ENCODE data around the gene SH3BP1. TPM values are rescaled to one million over a fixed set of nuclear protein-coding genes. Genes with fewer than 3 reads are reported as not detected.

SH3BP1 gene
- total and polyA plus RNA-seq, 2 of the 4 experiments (the other 2 are of a cell fraction), result 8.8 to 33.3 TPM

- H3K14ac ChIP-seq (replicated peaks; ENCODE audit: low read depth, low read length), result no peak overlapping the region
- H4K8ac ChIP-seq (ENCODE audit: low read depth in 2 of 2, low read length in 2 of 2), result no peak overlapping the region
- H3K9me1 ChIP-seq (ENCODE audit: insufficient read depth, low read length), result peaks cover 9% of the 10 kb centered on the region
- H3K9ac ChIP-seq (ENCODE audit: low read depth, low read length), result no peak overlapping the region
- no peak overlapping the region for H3K4ac ChIP-seq (ENCODE audit: low read depth, low read length)
- TF ChIP-seq CHD1 (IDR thresholded peaks at IDR 0.05; ENCODE audit: low read depth, low read length) (no peak), CTCF (conservative IDR thresholded peaks at IDR 0.05; ENCODE audit: low read depth, low read length) (no peak), RCOR1 (IDR thresholded peaks at IDR 0.05; ENCODE audit: insufficient replicate concordance, low read length) (no peak), SMC3 (IDR thresholded peaks at IDR 0.05; ENCODE audit: low read depth, low read length) (no peak), CEBPB (IDR thresholded peaks at IDR 0.05; ENCODE audit: low read depth, low read length) (no peak), BHLHE40 (IDR thresholded peaks at IDR 0.05; ENCODE audit: low read depth, low read length) (no peak), MAZ (IDR thresholded peaks at IDR 0.05; ENCODE audit: borderline replicate concordance, low read depth, low read length) (no peak), POLR2A (IDR thresholded peaks at IDR 0.05; ENCODE audit: low read depth, low read length) (no peak), RAD21 (IDR thresholded peaks at IDR 0.05; ENCODE audit: low read length) (no peak), MXI1 (IDR thresholded peaks at IDR 0.05; ENCODE audit: borderline replicate concordance, low read depth, low read length) (no peak), FOS (IDR thresholded peaks at IDR 0.05; ENCODE audit: low read depth, low read length) (no peak), RFX5 (IDR thresholded peaks at IDR 0.05; ENCODE audit: low read depth, low read length) (no peak), USF2 (IDR thresholded peaks at IDR 0.05; ENCODE audit: low read depth, low read length) (no peak), MAFK (IDR thresholded peaks at IDR 0.05; ENCODE audit: low read depth, low read length) (no peak), NFE2L2 (IDR thresholded peaks at IDR 0.05; ENCODE audit: low read depth, low read length) (no peak), ELK1 (IDR thresholded peaks at IDR 0.05; ENCODE audit: borderline replicate concordance, low read depth, low read length) (no peak)
- H2BK20ac ChIP-seq (ENCODE audit: low read depth, low read length), result no peak overlapping the region
- H2BK120ac ChIP-seq (ENCODE audit: low read depth, low read length), result no peak overlapping the region
- H2AK5ac ChIP-seq (ENCODE audit: low read depth, low read length), result no peak overlapping the region
- ATAC-seq (ENCODE audit: low read depth) (no peak), DNase-seq (no peak)
- ChIA-PET CTCF (no interaction called here), POLR2A (ENCODE audit: unreplicated experiment) (no interaction called here)
- H2BK5ac ChIP-seq (ENCODE audit: low read depth, low read length, poor library complexity, severe bottlenecking), result no peak overlapping the region
- H2AK9ac ChIP-seq (replicated peaks; ENCODE audit: low read depth, low read length, poor library complexity), result peak overlapping the region; percentile 6
- intact Hi-C loops (cut with micrococcal nuclease) (no loop called here), dilution Hi-C loops (cut with HindIII; ENCODE audit: low sequenced_read_pairs, unreplicated experiment) (no loop called here), in situ Hi-C loops (cut with MboI; ENCODE audit: low sequenced_read_pairs) (no loop called here)
- no peak overlapping the region for H3K4me2 ChIP-seq (ENCODE audit: low read depth, low read length)
- no peak overlapping the region for H2AFZ ChIP-seq (replicated peaks; ENCODE audit: low read length, poor library complexity)
- no peaks in the 10 kb centered on the region for H3K9me3 ChIP-seq (ENCODE audit: control insufficient read depth, insufficient read depth, low read length)
- H3K23ac ChIP-seq (ENCODE audit: low read depth, low read length), result no peak overlapping the region
- H3K36me3 ChIP-seq (ENCODE audit: control insufficient read depth, insufficient read depth, low read length), result peaks cover 6% of the 10 kb centered on the region
- H3K4me3 ChIP-seq (ENCODE audit: insufficient read depth, low read depth, low read length), result no peak overlapping the region
- H3K4me1 ChIP-seq (ENCODE audit: control insufficient read depth, insufficient read depth, low read length), result peaks cover 16% of the 10 kb centered on the region
- H4K91ac ChIP-seq (ENCODE audit: insufficient read depth, low read depth, low read length), result no peak overlapping the region
- no peaks in the 10 kb centered on the region for H3K27me3 ChIP-seq (ENCODE audit: control insufficient read depth, insufficient read depth, low read length)
- H3K18ac ChIP-seq (ENCODE audit: low read depth, low read length), result no peak overlapping the region
- H4K5ac ChIP-seq (ENCODE audit: low read depth, low read length), result no peak overlapping the region
- no TSS peak for BruUV-seq (replicated peaks)
- no CpG with 5 or more reads among the region's 6 CpGs for WGBS, 2 experiments (ENCODE audit: extremely low coverage in 2 of 2, insufficient read length in 1 of 2)
- no peak overlapping the region for H3K27ac ChIP-seq (ENCODE audit: insufficient read depth, low read length)
- no peak overlapping the region for H2BK15ac ChIP-seq (ENCODE audit: low read depth, low read length)
- H3K79me1 ChIP-seq (ENCODE audit: low read depth in 1 of 2, low read length in 2 of 2), result peaks cover 22 to 56% of the 10 kb centered on the region in 2 experiments
- H4K20me1 ChIP-seq (ENCODE audit: insufficient read depth, low read length), result 0 out of 2 replicates have a peak, but pooled peaks cover 3% of the 10 kb centered on the region
- H3K56ac ChIP-seq (ENCODE audit: extremely low read depth, insufficient read depth, low read length), result no peak overlapping the region
Observed at GRCh38 chr22:37611207-37611606, 28.3 kb upstream of the SH3BP1 start.

All from IMR-90 (cell line).